CD4-positive, alpha-beta T cell treated with Interferon alpha-2 for 1 hour (primary cell): ENCODE measurements around the gene PRKCB.

ENCODE experiments used
- DNase-seq, 2 donors: peaks; one replicate each; pipeline ENCODE4 v3.0.0-alpha.2; 2020 to 2022

PRKCB gene

GRCh38 chr16:24052329-24053098 lies 216.7 kb downstream of the PRKCB start:
- DNase-seq, result no peak

- DNase-seq, result no peak
Measured at GRCh38 chr16:24053099-24053946, 217.5 kb downstream of the PRKCB start.

DNA sequence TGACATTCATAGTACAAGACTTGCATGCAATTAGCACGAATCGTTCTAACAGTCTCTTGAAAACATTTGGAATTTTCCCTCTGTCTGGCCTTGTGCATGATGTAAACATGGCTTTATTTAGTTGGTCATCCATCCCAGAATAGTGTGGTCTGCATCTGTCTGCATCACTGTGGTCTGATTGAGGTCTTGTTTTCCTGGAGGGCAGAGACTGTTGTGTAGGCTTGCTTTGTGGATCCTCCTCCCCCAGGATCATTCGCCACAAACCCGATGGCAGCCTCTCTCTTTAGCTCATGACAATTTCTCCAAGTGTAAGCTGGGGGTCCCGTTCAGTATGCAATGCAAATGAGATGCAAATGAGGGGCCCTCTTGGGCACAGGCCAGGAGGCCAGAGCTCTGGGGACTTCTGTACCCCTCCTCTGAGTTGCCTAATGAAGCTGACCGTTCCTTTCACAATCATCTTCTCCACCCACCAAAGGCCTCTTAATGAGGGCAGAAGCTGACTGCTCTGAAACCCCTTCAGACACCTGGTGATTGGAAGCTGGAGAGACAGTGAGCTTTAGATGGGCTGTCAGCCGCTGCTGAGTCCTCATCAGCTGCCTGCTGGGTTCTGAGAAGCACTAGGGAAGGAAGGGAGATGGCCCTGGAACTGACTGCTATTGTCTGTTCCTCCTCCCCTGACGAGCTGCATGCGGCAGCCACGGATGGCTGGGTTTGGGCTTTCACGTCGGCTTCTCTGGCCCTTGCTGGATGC lies 219.1 kb downstream of the PRKCB start:
- DNase-seq, result no peak

DNA sequence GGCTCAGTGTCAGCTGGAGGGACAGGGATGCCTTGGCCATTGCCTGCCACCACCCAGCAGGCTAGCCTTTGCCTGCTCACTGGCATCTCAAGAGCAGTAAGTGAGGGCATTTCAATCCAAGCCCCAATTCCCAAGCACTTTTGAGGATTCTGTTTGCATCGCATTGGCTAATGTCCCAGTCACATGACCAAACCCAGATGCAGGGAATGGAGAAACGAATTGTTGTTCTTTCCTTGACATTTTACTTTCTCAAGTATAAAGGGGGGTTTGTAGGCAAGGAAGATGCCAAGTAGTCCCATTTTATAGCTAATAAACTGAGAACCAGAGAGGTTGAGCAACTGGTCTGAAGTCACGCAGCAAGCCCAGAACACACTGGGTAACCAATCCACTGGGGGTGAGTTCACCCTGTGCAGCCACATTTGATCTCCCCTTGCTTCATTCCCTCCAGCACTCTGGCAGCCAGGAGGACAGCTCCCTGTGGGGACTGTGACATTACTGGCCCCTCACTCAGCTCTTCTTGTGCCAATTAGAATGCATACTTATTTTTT lies 226.6 kb downstream of the PRKCB start:
- DNase-seq, result no peak

GRCh38 chr16:24069036-24069590 lies 233.3 kb downstream of the PRKCB start:
- DNase-seq, result no peak

GRCh38 chr16:24070851-24071250 lies 235.1 kb downstream of the PRKCB start:
- DNase-seq, result peak; percentile 29 to 37

DNA sequence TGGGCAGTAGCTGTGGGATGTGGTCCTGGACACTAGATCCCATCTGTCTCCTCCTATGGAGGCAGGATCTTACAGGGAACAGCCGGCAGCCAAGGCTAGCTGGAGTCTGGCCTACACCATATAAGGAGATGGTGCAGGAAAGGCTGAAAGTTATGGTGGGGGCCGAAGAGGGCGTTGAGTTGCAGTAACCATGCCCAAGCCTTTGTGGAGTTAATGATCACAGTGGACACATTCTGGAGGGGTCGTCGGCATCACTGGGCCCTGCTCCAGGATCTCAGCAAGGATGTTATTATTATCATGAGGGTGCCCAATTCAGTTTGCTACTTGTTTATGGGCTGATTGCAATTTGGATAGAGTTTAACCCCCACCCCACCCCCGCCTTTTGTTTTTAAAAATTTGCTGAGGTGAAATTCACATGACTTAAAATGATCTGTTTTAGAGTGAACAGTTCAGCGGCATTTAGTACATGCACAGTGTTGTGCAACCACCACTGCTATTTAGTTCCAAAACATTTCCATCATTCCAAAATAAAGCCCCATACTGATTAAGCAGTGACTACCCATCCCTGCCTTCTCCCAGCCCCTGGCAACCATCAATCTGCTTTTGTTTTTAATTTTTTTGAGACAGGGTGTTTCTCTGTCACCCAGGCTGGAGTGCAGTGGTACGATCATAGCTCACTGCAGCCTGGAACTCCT lies 236.0 kb downstream of the PRKCB start:
- no peak for DNase-seq

- DNase-seq, result no peak
Measured at GRCh38 chr16:24073321-24073720, 237.5 kb downstream of the PRKCB start.

- DNase-seq, result no peak
Measured at GRCh38 chr16:24074574-24074973, 238.8 kb downstream of the PRKCB start.

DNA sequence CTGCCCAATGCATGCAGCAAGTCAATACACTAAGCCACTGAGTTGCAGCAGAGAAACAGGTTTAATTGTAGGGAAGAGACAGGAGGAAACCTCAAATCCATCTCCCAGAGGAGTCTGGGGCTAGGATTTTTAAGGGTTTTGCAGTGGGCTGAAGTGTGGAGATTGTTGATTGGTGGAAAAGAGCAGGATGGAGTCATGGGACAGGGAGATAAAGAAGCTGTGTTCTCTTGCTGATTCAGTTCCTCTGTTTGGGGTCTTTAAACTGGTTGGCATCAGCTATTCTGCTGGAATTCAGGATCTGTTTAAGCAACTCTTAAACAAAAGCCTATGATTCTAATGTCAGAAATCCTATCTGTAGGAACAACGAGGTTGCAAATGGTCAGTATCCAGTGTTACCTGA lies 239.5 kb downstream of the PRKCB start:
- DNase-seq, result no peak

- no peak for DNase-seq
Measured at GRCh38 chr16:24075931-24076716, 240.3 kb downstream of the PRKCB start.

DNA sequence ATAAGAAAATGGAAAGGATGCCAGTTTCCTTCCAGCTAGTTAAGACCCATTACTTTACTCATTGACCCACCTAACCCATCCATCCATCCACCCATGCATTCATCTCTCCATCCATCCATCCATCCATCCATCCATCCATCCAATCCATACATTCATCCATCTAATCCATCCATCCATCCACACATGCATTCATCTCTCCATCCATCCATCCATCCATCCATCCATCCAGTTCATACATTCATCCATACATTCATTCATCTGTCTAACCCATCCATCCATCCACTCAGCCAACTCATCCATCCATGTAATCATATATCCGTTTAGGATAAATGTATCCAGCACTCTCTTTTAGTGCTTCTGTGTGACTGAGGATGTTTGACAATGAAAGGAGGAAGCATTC lies 241.5 kb downstream of the PRKCB start:
- no peak for DNase-seq

DNA sequence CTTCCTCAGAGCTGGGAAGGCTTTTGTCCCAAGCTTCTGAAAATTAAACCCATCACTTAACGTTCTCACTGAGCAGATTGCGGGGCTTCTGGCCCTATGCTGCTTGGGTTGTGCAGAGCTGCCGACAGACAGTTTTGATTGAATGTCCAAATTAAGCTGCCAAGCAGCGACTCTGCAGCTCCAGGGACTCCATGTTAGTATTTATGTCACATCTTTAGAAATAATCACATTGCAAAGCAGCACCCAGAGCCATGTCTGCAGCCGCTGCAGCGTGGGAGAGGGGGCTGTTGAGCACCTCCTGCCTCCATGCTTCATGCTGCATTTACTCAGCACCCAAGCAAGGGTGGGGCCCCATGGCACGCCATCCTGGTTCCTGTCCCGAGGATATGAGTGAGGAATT lies 242.2 kb downstream of the PRKCB start:
- no peak for DNase-seq

- DNase-seq, result no peak
Measured at GRCh38 chr16:24085666-24086065, 249.9 kb downstream of the PRKCB start.

GRCh38 chr16:24087891-24088410 lies 252.2 kb downstream of the PRKCB start:
- no peak for DNase-seq

GRCh38 chr16:24088767-24089166 lies 253.0 kb downstream of the PRKCB start:
- no peak for DNase-seq

- DNase-seq, result no peak
Measured at GRCh38 chr16:24091125-24091524, 255.3 kb downstream of the PRKCB start.

DNA sequence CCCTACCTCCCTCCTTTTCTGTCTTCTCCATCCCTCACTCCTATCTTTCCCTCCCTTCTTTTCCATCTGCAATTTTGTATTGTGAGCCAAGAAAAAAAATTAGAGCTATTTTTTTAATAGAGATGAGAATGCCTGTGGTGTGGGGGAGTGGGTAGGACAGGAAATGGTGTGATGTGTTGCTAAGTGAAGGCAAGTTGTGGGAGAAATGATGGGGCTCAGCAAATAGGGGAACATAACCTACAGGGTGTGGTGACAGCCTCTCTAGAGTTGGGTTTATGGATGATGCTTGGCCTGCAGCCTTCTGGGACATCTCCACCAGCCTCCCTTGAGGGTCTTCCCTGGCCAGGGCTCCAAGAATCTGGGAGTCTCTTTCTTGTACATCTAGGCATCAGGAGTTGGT lies 257.3 kb downstream of the PRKCB start:
- no peak for DNase-seq

DNA sequence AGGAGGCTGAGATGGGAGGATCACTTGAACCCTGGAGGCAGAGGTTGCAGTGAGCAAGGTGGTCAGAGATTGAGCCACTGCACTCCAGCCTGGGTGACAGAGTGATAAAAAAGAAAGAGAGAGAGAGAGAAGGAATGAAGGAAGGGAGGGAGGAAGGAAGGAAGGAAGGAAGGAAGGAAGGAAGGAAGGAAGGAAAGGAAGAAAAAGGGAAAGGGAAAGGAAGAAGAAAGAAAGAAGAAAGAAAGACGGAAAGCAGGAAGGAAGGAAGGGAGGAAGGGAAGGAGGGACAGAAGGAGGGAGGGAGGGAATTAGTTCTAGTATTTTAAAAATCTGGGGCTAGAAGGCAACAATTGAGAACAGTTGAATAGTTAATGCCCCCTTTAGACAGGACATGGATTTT lies 258.9 kb downstream of the PRKCB start:
- DNase-seq, result no peak

GRCh38 chr16:24098896-24099295 lies 263.1 kb downstream of the PRKCB start:
- no peak for DNase-seq

DNA sequence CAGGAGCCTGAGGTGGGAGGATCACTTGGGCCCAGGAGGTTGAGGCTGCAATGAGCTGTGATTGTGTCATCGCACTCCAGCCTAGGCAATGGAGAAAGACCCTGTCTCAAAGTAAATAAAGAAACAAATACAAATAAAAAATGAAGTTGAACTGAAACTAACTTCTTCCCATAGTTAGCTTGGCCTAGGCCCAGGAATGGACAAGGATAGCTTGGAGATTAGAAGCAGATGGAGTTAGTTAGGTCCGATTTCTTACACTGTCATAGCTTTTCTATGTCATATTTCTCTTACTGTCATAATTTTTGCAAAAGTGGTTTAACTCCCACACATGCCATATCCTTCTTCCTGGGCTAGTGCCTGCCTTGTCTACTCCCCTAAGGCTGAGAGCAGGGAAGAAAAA lies 265.6 kb downstream of the PRKCB start:
- no peak for DNase-seq
